ENCODE measurements around the gene CRISP2. TPM values are rescaled to one million over a fixed set of nuclear protein-coding genes. Genes with fewer than 3 reads are reported as not detected.

Gene CRISP2
- total RNA-seq, 3 donors from 2014 or later, result not detected

GRCh38 chr6:49646130-49646824, 67.1 kb downstream of the CRISP2 start:
- DNase-seq (no peak), ATAC-seq (no peak)
- Mint-ChIP-seq H3K4me1 (ENCODE audit: low read depth) (no peaks in the 10 kb centered on the region), H3K4me3 (no peak overlapping the region), H3K36me3 (ENCODE audit: insufficient read depth) (no peaks in the 10 kb centered on the region), H3K27me3 (ENCODE audit: low read depth) (no peaks in the 10 kb centered on the region), H3K9me3 (no peaks in the 10 kb centered on the region)

GRCh38 chr6:49645139-49645538, 68.2 kb downstream of the CRISP2 start:
- no peaks in the 10 kb centered on the region for H3K36me3 Mint-ChIP-seq (ENCODE audit: insufficient read depth)
- no peak for ATAC-seq
- no peak for DNase-seq
- H3K4me3 Mint-ChIP-seq, result no peak overlapping the region
- no peaks in the 10 kb centered on the region for H3K4me1 Mint-ChIP-seq (ENCODE audit: low read depth)
- no peaks in the 10 kb centered on the region for H3K9me3 Mint-ChIP-seq
- no peaks in the 10 kb centered on the region for H3K27me3 Mint-ChIP-seq (ENCODE audit: low read depth)

Other genes starting within 250 kb of the CRISP2 start
- not detected for gene GLYATL3, start 213.6 kb downstream of the CRISP2 start, total RNA-seq
- under 1 TPM in 1 of 3 donors, not detected in 2; 0.25 TPM for gene C6orf141, start 162.9 kb downstream of the CRISP2 start, total RNA-seq
- gene RHAG, start 76.7 kb downstream of the CRISP2 start, total RNA-seq, result under 1 TPM in 2 of 3 donors, not detected in 1; 0.22 to 0.32 TPM
- not detected for gene CRISP3, start 30.8 kb upstream of the CRISP2 start, total RNA-seq
- not detected for gene PGK2, start 73.7 kb upstream of the CRISP2 start, total RNA-seq
- gene CRISP1, start 153.0 kb upstream of the CRISP2 start, total RNA-seq, result not detected

Data from activated T-cell treated with anti-CD3 and anti-CD28 coated beads, Interleukin-2, amount 50 U/mL, for 4 hours (primary cell).